Keratinocyte (primary cell): ENCODE results near the gene FIGN. TPM values are rescaled to one million over a fixed set of nuclear protein-coding genes. Genes with fewer than 3 reads are reported as not detected.

ENCODE experiments used
- DNase-seq: peaks from one replicate; pipeline ENCODE4 v3.0.0-alpha.2; 2011; ENCODE audit warnings: low read depth, missing footprints, low spot score
- FAIRE-seq: peaks from 2 replicates; lab custom pipeline; 2011; peaks lifted over from hg19 to GRCh38; lab: Jason Lieb, UNC
- H2AFZ ChIP-seq: 2 replicates; pipeline ENCODE4 v1.6.0; 2012; ENCODE audit warnings: low read length, control low read depth, inconsistent platforms; ENCODE audit not compliant: control insufficient read depth
- H3K27ac ChIP-seq: 2 replicates; pipeline ENCODE4 v1.5.1; 2011; ENCODE audit warnings: low read length; ENCODE audit not compliant: control insufficient read depth, insufficient read depth
- H3K27me3 ChIP-seq: 3 replicates; pipeline ENCODE4 v1.6.0; 2011; ENCODE audit warnings: low read length; ENCODE audit not compliant: control insufficient read depth, insufficient read depth; ENCODE audit errors: extremely low read depth
- H3K36me3 ChIP-seq, 2 experiments: 2 replicates in 1 of 2; 3 replicates in 1 of 2; pipeline ENCODE4 v1.5.1; 2011; ENCODE audit warnings: low read length in 2 of 2, mild to moderate bottlenecking in 1 of 2; ENCODE audit not compliant: control insufficient read depth in 2 of 2, insufficient read depth in 2 of 2; ENCODE audit errors: extremely low read depth in 1 of 2
- H3K4me1 ChIP-seq: 3 replicates; pipeline ENCODE4 v1.5.1; 2011; ENCODE audit warnings: low read length; ENCODE audit not compliant: control insufficient read depth, insufficient read depth; ENCODE audit errors: extremely low read depth
- H3K4me2 ChIP-seq: 3 replicates; pipeline ENCODE4 v1.6.0; 2011; ENCODE audit warnings: low read depth, low read length; ENCODE audit not compliant: control insufficient read depth, insufficient read depth; ENCODE audit errors: extremely low read depth
- H3K4me3 ChIP-seq, 3 experiments: fragments of 200-600 bp in 1 of 3; sonication (generic) in 1 of 3; 2 replicates in 2 of 3; 3 replicates in 1 of 3; pipeline ENCODE4 v1.5.1; 2011 to 2016; ENCODE audit warnings: low read length in 3 of 3, mild to moderate bottlenecking in 3 of 3, control low read depth in 2 of 3, inconsistent platforms in 1 of 3, low read depth in 1 of 3, mixed read lengths in 1 of 3, mixed run types in 1 of 3, moderate library complexity in 1 of 3; ENCODE audit not compliant: control insufficient read depth in 2 of 3, insufficient read depth in 2 of 3; ENCODE audit errors: extremely low read depth in 1 of 3
- H3K79me2 ChIP-seq: 2 replicates; pipeline ENCODE4 v1.6.0; 2012; ENCODE audit warnings: low read length; ENCODE audit not compliant: control insufficient read depth, insufficient read depth
- H3K9ac ChIP-seq: 3 replicates; pipeline ENCODE4 v1.6.0; 2011; ENCODE audit warnings: low read length; ENCODE audit not compliant: control insufficient read depth, insufficient read depth; ENCODE audit errors: extremely low read depth
- H3K9me1 ChIP-seq: 3 replicates; pipeline ENCODE4 v1.6.0; 2011; ENCODE audit warnings: low read length; ENCODE audit not compliant: control insufficient read depth, insufficient read depth; ENCODE audit errors: extremely low read depth
- H3K9me3 ChIP-seq: 2 replicates; pipeline ENCODE4 v1.5.1; 2012; ENCODE audit warnings: low read depth, low read length; ENCODE audit not compliant: control insufficient read depth
- H4K20me1 ChIP-seq: 3 replicates; pipeline ENCODE4 v1.6.0; 2011; ENCODE audit warnings: low read length; ENCODE audit not compliant: control insufficient read depth, insufficient read depth; ENCODE audit errors: extremely low read depth
- CTCF ChIP-seq, 3 experiments: IDR thresholded peaks in 1 of 3; conservative IDR thresholded peaks in 1 of 3; optimal IDR thresholded peaks in 1 of 3; 2 replicates in 2 of 3; 3 replicates in 1 of 3; pipeline versions ENCODE3 to v1.5.1; 2011; ENCODE audit warnings: low read length in 3 of 3, mild to moderate bottlenecking in 3 of 3, moderate library complexity in 2 of 3, control low read depth in 1 of 3, inconsistent platforms in 1 of 3; ENCODE audit not compliant: insufficient read depth in 2 of 3; ENCODE audit errors: extremely low read depth in 1 of 3
- EZH2 ChIP-seq: IDR thresholded peaks from one replicate; pipeline ENCODE4 v1.6.1; 2012; ENCODE audit warnings: inconsistent platforms, mild to moderate bottlenecking, low read length, moderate library complexity
- dilution Hi-C: fragments of 300-500 bp; cut with MboI; formaldehyde crosslinking; loops from one replicate; pipeline ENCODE4 v1.7.0; 2020; ENCODE audit warnings: low sequenced_read_pairs; ENCODE audit not compliant: extremely low pct_ligation_motif_present
- polyA plus RNA-seq, 5 experiments: library from polyadenylated mRNA; depleted of rRNA in 3 of 5; stranded (reverse) in 3 of 5; stranded (forward) in 1 of 5; unstranded in 1 of 5; fragments of >200 nt; gene quantifications; 1 replicate in 1 of 5; 2 replicates in 3 of 5; 3 replicates in 1 of 5; pipeline versions ENCODE4 v1.2.1 to v1.2.3, GENCODE V29; 2011 to 2012; ENCODE audit warnings: missing spikeins in 2 of 5, low read depth in 1 of 5, low replicate concordance in 1 of 5

FIGN gene
- polyA plus RNA-seq, 1 donor (not counting 4 experiments of a cell fraction or from before 2014, with no cell fraction given): 2.9 TPM

DNA sequence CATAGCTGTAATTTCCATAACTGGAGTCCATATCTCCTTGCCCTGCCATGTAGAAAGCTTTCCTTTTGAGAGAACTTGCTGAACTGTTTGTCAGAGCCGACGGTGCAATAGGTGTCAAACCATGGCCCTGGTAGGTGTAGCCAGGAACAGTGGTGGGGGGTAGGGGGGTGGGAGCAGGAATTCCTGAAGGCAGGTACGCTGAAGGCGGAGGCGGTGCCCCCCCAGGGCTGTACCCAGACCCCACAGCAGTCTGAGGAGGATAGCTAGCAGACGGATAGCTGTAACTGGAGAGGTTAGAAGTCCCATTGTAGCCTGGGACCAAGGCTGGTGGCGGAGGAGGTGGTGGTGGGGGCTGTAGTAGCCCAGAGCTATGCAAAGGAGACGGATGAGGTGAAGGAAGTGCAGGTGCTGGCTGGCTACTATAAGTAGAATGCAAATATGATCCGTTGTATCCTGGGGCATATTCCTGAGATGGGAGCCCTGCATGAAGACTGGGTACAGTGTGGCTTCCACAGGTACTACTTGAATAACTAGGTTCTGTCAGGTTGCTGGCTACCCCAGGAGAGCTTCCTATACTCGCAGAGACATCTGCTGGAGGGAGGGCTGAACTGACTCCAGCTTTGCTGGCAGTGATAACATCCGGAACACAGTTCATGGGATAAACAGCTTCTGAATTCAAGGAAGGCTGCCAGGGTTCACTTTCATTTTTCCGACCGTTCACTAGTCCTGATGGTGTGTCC is 124.8 kb downstream of the FIGN start:
- no peaks in the 10 kb centered on the region for H3K79me2 ChIP-seq
- FAIRE-seq (no peak), DNase-seq (no peak)
- H3K4me3 ChIP-seq: no peak overlapping the region
- no peaks in the 10 kb centered on the region for H3K9me1 ChIP-seq
- peaks cover 5 to 9% of the 10 kb centered on the region in 2 experiments for H3K36me3 ChIP-seq
- no peaks in the 10 kb centered on the region for H3K9me3 ChIP-seq
- no peak overlapping the region for H2AFZ ChIP-seq
- no peak overlapping the region for H3K4me2 ChIP-seq
- no peak overlapping the region for H3K27ac ChIP-seq
- no peaks in the 10 kb centered on the region for H3K4me1 ChIP-seq
- H4K20me1 ChIP-seq: no peaks in the 10 kb centered on the region
- no peak overlapping the region for H3K9ac ChIP-seq
- H3K27me3 ChIP-seq: no peaks in the 10 kb centered on the region
- TF ChIP-seq EZH2: no peak
- peak in 2 of 3 experiments; percentile 23 to 37 for TF ChIP-seq CTCF (optimal IDR thresholded peaks at IDR 0.05 in 1 of 3, IDR thresholded peaks at IDR 0.05 in 1 of 3, conservative IDR thresholded peaks at IDR 0.05 in 1 of 3; ENCODE audit: extremely low read depth in 1 of 3, insufficient read depth in 2 of 3, low read length in 3 of 3)
- dilution Hi-C loops: no loop called here

DNA sequence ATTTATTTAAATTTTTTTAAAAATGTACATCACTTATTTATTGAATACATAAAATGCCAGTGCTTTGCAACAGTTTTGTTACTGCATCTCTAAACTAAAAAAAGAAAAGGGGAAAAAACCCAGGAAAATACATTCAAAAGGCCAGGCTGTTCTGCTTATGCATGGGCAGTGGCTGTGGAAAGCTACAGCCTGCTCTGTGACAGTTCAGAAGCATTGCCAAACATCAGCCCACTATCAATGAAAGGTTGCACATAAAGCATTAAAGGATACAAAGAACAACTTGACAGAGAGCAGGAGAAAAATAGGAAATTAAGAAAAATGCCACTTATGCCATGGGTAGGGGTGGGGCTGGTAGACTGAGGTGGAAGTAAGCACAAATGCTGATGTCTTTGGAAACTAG is 128.2 kb downstream of the FIGN start:
- Histone ChIP-seq H3K9me1 (no peaks in the 10 kb centered on the region), H3K27ac (no peak overlapping the region), H4K20me1 (no peaks in the 10 kb centered on the region), H3K79me2 (no peaks in the 10 kb centered on the region), H3K9ac (no peak overlapping the region), H3K4me1 (peaks cover 6% of the 10 kb centered on the region), H3K4me2 (no peak overlapping the region), H3K4me3 (no peak overlapping the region), H3K27me3 (no peaks in the 10 kb centered on the region), H3K9me3 (no peaks in the 10 kb centered on the region), H2AFZ (no peak overlapping the region), H3K36me3 (peaks cover 5 to 9% of the 10 kb centered on the region in 2 experiments)
- TF ChIP-seq CTCF (optimal IDR thresholded peaks at IDR 0.05 in 1 of 3, IDR thresholded peaks at IDR 0.05 in 1 of 3, conservative IDR thresholded peaks at IDR 0.05 in 1 of 3; ENCODE audit: extremely low read depth in 1 of 3, insufficient read depth in 2 of 3, low read length in 3 of 3): no peak
- TF ChIP-seq EZH2: no peak
- dilution Hi-C loops: no loop called here
- no peak for DNase-seq
- FAIRE-seq: no peak
